Measurements from ENCODE around the gene CNRIP1. TPM values are rescaled to one million over a fixed set of nuclear protein-coding genes. Genes with fewer than 3 reads are reported as not detected.

CNRIP1 gene
- total RNA-seq, 4 donors from 2014 or later, result 30.2 to 58.1 (median 40.6) TPM

GRCh38 chr2:68263632-68264031 is 56.1 kb downstream of the CNRIP1 start:
- no peak for DNase-seq
- TF ChIP-seq, protein P1, sequence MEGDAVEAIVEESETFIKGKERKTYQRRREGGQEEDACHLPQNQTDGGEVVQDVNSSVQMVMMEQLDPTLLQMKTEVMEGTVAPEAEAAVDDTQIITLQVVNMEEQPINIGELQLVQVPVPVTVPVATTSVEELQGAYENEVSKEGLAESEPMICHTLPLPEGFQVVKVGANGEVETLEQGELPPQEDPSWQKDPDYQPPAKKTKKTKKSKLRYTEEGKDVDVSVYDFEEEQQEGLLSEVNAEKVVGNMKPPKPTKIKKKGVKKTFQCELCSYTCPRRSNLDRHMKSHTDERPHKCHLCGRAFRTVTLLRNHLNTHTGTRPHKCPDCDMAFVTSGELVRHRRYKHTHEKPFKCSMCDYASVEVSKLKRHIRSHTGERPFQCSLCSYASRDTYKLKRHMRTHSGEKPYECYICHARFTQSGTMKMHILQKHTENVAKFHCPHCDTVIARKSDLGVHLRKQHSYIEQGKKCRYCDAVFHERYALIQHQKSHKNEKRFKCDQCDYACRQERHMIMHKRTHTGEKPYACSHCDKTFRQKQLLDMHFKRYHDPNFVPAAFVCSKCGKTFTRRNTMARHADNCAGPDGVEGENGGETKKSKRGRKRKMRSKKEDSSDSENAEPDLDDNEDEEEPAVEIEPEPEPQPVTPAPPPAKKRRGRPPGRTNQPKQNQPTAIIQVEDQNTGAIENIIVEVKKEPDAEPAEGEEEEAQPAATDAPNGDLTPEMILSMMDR (IDR thresholded peaks at IDR 0.05), result no peak
- no peak for TF ChIP-seq POLR2A (IDR thresholded peaks at IDR 0.05)
- Histone ChIP-seq H3K27me3 (no peaks in the 10 kb centered on the region), H3K27ac (no peak overlapping the region), H3K4me1 (no peaks in the 10 kb centered on the region), H3K9me3 (no peaks in the 10 kb centered on the region), H3K36me3 (no peaks in the 10 kb centered on the region), H3K4me3 (no peak overlapping the region)
- intact Hi-C loops (cut with DNase I; ENCODE audit: low total_unique reads), result no loop called here

DNA sequence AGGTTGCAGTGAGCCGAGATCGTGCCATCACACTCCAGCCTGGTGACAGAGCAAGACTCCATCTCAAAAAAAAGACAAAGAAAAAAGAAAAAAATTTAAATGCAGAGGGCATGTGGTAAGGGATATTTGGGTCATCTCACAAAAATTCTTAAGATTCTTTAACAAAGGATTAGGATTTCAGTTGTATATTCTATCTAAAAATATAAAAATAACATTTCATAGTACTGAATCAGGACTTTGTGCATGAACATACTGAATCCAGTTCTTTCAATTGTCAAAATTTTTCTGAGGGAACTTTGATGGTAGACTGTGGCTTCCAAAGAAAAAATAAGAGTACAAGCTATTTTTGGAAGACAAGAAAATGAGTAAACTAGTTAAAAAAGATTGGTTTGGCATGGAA is 60.9 kb downstream of the CNRIP1 start:
- DNase-seq, result no peak
- Histone ChIP-seq H3K4me1 (peaks cover 0 to 2% of the 10 kb centered on the region in 2 donors), H3K27ac (no peak overlapping the region), H3K4me3 (no peak overlapping the region), H3K27me3 (no peaks in the 10 kb centered on the region), H3K36me3 (no peaks in the 10 kb centered on the region), H3K9me3 (no peaks in the 10 kb centered on the region)
- intact Hi-C loops (cut with DNase I; ENCODE audit: low total_unique reads), result no loop called here
- TF ChIP-seq, protein P1 (IDR thresholded peaks at IDR 0.05), result no peak
- no peak for TF ChIP-seq POLR2A (IDR thresholded peaks at IDR 0.05)

- intact Hi-C loops (cut with DNase I; ENCODE audit: low total_unique reads), result no loop called here
- H3K36me3 ChIP-seq, result no peaks in the 10 kb centered on the region
- peaks cover 0 to 6% of the 10 kb centered on the region in 2 donors for H3K4me1 ChIP-seq
- no peak for DNase-seq
- H3K4me3 ChIP-seq, result no peak overlapping the region
- no peak for TF ChIP-seq POLR2A (IDR thresholded peaks at IDR 0.05)
- TF ChIP-seq, protein P1 (IDR thresholded peaks at IDR 0.05), result no peak
- H3K9me3 ChIP-seq, result no peaks in the 10 kb centered on the region
- H3K27me3 ChIP-seq, result no peaks in the 10 kb centered on the region
- H3K27ac ChIP-seq, result no peak overlapping the region
Observed at GRCh38 chr2:68256093-68256450, 63.7 kb downstream of the CNRIP1 start.

DNA sequence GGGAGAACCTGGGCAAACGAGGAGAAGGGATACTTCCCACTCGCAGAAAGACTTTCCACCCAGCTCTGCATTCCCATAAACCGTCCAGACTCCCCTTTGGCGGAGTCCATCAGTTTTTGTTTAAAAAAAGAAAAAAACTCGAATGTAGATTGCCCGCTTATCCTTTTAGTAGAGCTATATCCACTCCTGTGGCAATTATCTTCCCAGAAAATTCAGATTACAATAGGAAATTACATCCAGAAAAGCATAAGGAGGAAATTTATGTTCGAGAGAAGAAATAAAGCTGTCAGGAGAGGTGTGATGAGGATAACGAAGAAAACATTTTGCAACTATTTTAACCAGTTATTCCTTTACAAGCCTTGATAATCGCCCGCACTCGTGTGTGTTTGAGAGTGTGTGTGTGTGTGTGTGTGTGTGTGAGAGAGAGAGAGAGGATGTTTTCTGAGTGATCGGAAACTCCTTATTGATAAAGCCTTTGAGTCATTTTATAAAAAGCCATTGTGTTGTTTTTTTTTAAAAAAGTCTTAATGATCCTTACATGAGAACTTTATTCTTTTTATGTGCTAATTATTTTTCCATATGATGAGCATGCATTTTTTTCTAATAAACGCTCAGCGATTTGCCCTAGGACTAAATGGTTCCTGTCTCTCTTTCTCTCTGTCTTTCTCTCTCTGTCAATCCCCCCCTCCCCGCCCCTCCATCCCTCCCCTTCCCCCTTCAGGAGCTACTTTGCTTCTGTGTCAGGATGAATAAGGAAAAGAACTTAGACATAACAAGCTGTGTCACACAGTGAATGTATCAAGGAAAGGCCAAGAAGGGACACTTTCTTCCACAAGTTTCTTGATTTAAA is 66.3 kb downstream of the CNRIP1 start:
- H3K4me1 ChIP-seq, result peaks cover 5 to 6% of the 10 kb centered on the region in 2 donors
- DNase-seq, result no peak
- TF ChIP-seq, protein P1 (IDR thresholded peaks at IDR 0.05), result no peak
- TF ChIP-seq POLR2A (IDR thresholded peaks at IDR 0.05), result no peak
- intact Hi-C loops (cut with DNase I; ENCODE audit: low total_unique reads), result no loop called here
- peak overlapping the region; percentile 88 to 91 for H3K4me3 ChIP-seq
- no peaks in the 10 kb centered on the region for H3K27me3 ChIP-seq
- no peaks in the 10 kb centered on the region for H3K36me3 ChIP-seq
- H3K9me3 ChIP-seq, result no peaks in the 10 kb centered on the region
- peak overlapping the region; percentile 93 to 98 for H3K27ac ChIP-seq

GRCh38 chr2:68252400-68253218 is 67.1 kb downstream of the CNRIP1 start, which contains the start of gene PPP3R1:
TSS of gene PPP3R1 (minus strand) at chr2:68252532. CDS start at chr2:68252127, 405 bp downstream.
- peaks cover 5 to 6% of the 10 kb centered on the region in 2 donors for H3K4me1 ChIP-seq
- TF ChIP-seq, protein P1 (IDR thresholded peaks at IDR 0.05), result peak in 1 of 4 experiments; percentile 16
- peak; percentile 81 to 84 for TF ChIP-seq POLR2A (IDR thresholded peaks at IDR 0.05)
- DNase-seq, result peak; percentile 94 to 96
- H3K4me3 ChIP-seq, result peak within 1 kb of the TSS; percentile 88 to 91
- no peaks in the 10 kb centered on the region for H3K27me3 ChIP-seq
- no peaks in the 10 kb centered on the region for H3K9me3 ChIP-seq
- no peaks in the 10 kb centered on the region for H3K36me3 ChIP-seq
- H3K27ac ChIP-seq, result peak within 1 kb of the TSS; percentile 93 to 98
- intact Hi-C loops (cut with DNase I; ENCODE audit: low total_unique reads), result no loop called here
